GM18861 (cell line): Measurements from ENCODE around the gene ING2.
"Not testable (repeated sequence)": the region's sequence is repeated elsewhere in the genome, so short reads cannot be mapped to it uniquely, and the experiment has no call there.

Experiments
- ATAC-seq: cut with Tn5 transposase; IDR thresholded peaks from one replicate; pipeline ENCODE4 v1.9.1; 2021; ENCODE audit not compliant: unreplicated experiment

Gene ING2

DNA sequence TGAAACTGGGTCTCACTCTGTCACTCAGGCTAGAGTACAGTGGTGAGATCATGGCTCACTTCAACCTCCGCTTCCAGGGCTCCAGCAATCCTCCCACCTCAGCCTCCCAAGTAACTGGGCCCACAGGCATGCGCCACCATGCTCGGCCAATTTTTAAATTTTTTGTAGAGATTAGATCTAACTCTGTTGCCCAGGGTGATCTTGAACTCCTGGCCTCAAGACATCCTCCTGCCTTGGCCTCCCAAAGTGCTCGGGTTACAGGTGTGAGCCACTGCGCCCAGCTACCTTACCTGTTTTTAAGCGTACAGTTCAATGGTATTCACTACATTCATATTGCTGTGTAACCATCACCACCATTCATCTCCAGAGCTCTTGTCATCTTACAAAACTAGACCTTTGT is 41.5 kb downstream of the ING2 start:
- no peak for ATAC-seq

DNA sequence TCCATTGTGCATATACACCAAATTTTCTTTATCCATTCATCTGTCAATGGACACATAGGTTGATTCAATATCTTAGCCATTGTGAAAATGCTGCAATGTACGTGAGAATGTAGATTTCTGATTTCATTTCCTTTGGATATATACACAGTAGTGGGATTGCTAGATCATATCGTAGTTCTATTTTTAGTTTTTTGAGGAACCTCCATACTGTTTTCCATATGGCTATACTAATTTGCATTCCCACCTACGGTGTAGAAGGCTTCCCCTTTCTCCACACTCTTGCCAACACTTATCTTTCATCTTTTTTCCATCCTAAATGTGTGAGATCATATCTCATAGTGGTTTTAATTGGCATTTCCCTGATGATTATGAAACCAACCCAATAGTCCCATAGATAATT is 43.4 kb downstream of the ING2 start:
- ATAC-seq, result no peak

DNA sequence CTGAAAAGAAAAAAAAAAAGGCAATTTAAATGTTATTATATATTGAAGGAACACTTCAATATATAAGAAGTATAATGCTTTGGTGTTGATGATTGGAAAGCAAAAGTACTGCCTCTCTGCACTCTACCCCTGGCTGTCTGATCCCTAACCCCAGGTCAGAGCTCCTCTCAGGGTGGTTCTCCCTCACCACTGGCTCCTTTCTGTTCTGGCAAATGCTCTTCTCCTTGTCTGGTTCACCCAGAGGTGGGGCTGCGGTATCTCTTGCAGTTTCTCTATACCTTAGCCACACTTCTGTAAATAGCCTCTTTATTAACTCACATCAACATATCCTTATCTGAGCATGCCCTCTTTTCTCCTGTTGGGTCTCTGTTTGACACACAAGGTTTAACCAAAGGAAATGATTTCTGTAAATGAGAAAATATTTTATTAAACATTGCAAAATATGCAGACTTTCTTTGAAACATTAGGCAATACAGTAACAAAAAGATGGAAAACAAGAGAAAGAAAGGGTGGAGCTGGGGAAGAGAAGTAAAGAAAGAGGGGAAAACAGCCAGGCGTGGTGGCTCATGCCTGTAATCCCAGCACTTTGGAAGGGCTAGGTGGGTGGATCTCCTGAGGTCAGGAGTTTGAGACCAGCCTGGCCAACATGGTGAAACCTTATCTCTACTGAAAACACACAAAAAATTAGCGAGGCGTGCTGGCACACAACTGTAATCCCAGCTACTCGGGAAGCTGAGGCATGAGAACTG is 45.7 kb downstream of the ING2 start:
- ATAC-seq, result no peak

DNA sequence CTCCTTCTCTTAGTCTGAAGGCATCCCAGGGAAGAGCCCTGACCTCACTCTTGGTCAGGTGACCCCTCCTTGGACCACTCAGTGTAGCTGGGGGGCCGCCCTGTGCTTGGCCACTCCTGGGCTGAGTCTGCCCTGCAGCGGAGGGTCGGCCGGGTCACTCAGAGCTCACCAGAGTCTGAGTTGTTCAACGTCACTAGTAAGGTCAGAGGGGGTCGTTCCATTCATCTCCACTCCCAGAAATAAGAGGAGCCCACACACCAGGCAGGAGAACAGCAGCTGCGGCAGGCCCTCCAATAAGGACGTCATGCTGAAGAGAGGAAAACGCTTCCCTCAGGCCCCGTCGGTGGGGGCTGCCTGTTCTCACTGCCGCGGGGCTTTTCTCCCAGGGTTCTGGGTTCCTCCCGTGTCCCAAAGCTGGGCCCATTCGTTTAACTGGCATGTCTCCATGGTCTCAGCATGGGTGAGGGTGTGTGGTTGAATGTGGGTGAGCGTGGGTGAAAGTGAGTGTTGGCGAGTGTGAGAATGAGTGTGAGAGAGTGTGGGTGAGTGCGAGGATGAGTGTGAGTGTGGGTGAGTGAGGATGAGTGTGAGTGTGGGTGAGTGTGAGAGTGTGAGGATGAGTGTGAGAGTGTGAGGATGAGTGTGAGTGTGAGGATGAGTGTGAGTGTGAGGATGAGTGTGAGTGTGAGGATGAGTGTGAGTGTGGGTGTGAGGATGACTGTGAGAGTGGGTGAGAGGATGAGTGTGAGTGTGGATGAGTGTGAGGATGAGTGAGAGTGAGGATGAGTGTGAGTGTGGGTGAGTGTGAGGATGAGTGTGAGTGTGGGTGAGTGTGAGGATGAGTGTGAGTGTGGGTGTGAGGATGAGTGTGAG is 47.7 kb downstream of the ING2 start:
- no peak for ATAC-seq

DNA sequence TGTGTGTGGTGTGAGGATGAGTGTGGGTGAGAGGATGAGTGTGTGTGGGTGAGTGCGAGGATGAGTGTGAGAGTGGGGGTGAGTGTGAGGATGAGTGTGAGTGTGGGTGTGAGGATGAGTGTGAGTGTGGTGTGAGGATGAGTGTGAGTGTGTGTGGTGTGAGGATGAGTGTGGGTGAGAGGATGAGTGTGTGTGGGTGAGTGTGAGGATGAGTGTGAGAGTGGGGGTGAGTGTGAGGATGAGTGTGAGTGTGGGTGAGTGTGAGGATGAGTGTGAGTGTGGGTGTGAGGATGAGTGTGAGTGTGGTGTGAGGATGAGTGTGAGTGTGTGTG is 48.3 kb downstream of the ING2 start:
- ATAC-seq, result not testable (repeated sequence)

DNA sequence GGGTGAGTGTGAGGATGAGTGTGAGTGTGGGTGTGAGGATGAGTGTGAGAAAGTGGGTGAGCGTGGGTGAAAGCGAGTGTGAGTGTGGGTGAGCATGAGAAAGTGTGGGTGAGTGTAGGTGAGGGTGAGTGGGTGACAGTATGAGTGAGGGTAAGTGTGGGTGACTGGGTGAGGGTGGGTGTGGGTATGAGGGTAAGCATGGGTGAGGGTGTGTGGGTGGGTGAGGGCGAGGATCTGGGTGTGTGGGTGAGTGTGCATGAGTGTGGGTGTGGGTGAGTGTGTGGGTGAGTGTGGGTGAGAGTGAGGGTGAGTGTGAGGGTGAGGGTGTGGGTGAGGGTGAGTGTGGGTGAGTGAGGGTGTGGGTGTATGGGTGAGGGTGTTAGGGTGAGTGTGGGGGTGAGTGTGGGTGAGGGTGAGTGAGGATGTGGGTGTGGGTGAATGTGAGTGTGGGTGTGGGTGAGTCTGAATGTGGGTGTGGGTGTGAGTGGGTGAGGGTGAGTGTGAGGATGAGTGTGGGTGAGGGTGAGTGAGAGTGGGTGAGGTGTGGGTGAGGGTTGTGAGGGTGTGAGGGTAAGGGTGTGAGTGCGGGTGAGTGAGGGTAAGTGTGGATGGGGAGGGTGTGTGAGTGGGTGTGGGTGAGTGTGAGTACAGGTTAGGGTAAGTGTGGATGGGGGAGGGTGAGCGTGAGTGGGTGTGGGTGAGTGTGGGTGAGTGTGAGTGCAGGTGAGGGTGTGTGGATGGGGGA is 48.9 kb downstream of the ING2 start:
- ATAC-seq, result no peak

DNA sequence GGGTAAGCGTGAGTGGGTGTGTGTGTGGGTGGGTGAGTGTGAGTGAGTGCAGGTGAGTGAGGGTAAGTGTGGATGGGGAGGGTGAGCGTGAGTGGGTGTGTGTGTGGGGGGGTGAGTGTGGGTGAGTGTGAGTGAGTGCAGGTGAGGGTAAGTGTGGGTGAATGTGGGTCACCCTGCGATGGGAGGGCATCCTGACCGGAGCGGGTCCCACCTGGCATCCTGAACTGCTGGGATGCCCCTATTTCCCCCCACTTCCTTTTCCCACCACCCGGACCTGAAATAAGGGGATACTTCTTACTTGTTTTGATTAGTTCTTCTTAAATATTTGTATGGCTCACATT is 49.5 kb downstream of the ING2 start:
- ATAC-seq, result no peak

DNA sequence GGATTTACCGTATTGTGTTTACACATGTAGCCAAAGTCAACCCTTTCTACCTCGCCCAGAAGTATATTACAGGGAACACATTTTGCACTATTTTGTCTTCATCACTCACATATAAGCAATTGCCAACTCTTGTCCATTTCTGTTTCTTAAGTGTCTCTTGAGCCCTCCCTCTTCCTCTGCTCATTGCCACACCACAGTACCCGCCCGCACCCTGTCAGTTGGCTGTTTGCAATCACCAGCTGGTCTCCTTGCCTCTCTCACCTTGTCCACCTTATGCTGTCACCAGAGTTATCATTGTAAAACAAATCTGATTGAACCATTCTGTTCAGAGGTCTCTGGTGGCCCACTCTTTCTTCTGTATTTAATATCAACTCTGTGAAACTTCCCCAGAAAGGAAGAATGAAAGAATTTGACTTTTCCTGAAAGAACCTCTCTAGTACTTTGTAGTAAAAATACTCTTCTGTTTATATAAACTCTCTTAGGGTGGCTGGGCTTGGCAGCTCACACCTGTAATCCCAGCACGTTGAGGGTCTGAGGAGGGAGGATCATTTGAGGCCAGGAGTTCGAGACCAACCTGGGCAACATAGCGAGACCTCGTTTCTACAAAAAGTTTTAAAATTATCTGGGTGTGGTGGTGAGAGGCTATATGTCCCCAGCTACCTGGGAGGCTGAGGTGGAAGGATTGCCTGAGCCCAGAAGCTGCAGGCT is 50.2 kb downstream of the ING2 start:
- no peak for ATAC-seq

DNA sequence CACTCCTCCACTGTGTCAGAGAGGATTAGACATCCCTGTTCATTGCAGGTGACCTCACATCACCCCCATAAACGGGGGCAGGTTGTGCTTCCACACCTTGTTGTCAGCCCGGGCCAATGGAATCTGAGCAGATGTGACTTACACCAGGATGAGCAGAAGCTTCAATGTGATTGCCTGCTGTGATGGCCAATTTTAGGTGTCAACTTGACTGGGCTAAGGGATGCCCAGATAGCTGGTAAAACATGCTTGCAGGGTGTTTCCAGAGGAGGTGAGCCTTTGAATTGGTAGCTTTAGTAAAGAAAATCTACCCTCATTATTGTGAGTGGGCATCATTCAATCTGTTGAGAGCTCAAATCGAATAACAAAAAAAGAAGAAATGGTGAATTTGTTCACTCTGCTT is 52.1 kb downstream of the ING2 start:
- ATAC-seq, result no peak

DNA sequence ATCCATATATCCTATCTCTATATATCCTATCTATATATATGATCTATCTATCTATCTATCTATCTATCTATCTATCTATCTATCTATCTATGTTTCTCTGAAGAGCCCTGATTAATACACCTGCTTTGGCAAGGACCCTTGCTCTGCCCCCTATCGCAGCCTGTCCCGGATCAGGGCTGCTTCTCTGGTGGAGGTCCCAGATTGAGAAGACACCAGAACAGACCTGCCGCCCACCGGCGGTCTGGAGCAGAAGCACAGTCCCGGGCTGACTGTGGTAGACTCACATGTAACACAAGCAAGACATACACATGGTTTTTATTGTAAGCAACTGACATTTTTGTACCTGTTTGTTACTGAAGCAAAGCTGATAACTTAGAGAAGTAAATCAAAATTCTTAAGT is 52.8 kb downstream of the ING2 start:
- ATAC-seq, result no peak

DNA sequence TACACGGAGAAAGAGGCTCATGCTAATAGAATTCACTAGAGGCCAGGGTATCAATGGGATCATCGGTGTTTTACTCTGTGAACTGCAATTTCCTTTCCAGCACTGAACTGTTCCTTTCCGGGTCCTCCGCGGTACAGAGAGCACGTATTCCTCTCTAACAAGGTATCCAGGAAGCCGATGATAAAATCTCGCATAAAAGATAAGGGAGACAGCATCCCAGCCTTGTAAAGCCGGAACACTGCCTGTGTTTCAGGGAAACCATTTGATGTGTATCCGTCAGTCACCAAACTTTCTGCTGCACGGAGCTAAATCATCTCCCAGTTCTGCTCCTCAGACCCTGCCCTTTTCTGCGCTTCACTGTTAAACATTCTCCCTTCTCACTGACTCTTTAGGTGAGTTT is 54.0 kb downstream of the ING2 start:
- ATAC-seq, result no peak

DNA sequence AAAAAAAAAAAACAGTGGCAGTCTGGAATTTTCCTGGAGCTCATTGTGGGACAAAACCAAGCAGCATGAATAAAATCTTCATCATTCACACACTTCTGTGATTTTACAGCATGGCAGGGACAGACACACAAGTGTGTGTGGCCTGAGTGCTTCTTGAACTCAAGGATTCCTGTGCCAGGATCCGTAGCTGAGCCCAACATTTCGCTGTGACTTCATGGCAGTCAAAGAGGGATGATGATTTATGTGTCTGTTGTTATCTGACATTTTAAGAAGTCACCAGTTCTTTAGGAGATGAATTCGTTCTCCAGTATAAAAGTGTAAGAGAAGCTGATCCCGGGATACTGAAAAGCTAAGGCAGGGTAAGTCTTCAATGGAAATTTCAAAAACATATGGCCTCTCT is 57.0 kb downstream of the ING2 start:
- no peak for ATAC-seq
